ENCODE measurements around the gene GNMT. TPM values are rescaled to one million over a fixed set of nuclear protein-coding genes. Genes with fewer than 3 reads are reported as not detected.

GNMT gene
- total and polyA plus RNA-seq, 2 of the 8 experiments (the other 6 are each of a cell fraction or from before 2014, with no cell fraction given): 1.8 to 3.4 TPM

DNA sequence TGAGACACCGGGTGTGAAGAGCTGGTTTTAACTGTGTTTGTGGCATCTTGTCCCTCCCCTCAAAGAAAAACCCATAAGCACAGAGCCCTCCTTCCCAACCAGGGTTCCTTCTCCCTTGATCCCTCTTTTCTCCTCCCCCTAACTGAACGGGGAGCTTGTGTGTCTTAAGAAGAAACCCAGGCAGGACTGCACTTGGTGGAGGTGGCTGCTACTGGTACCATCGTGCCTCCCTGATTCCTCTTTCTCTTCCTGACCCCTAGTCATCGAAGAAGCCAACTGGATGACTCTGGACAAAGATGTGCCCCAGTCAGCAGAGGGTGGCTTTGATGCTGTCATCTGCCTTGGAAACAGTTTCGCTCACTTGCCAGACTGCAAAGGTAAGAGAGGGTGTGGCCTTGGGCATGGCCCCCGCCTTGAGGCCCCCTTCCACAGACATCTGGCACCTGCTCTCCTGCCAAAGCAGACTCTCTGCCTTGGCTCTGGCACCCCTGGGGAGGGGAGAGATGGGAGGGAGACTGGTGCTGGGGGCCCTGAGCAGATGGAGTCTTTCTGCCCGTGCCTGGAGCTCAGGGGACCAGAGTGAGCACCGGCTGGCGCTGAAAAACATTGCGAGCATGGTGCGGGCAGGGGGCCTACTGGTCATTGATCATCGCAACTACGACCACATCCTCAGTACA is 2.1 kb downstream of the GNMT start:
- H3K27me3 ChIP-seq (replicated peaks in 1 of 4; ENCODE audit: control insufficient read depth in 3 of 4, extremely low read depth in 1 of 4, insufficient read depth in 3 of 4, low read length in 3 of 4): peaks cover 0 to 13% (median 10%) of the 10 kb centered on the region in 4 experiments; a peak in 5 of 7 replicates
- 0 out of 2 replicates have a peak overlapping the region, but pooled peaks have one; percentile 18 for H2BK5ac ChIP-seq (ENCODE audit: low read depth, low read length)
- no peaks in the 10 kb centered on the region for H3K79me2 ChIP-seq (ENCODE audit: control insufficient read depth in 1 of 2, insufficient read depth in 2 of 2, low read length in 2 of 2)
- H3K4ac ChIP-seq (replicated peaks; ENCODE audit: insufficient read length, low read depth, low read length): no peak overlapping the region
- no peak overlapping the region for H3K18ac ChIP-seq (ENCODE audit: extremely low read depth, low read length)
- no peak for TF ChIP-seq EP300 (IDR thresholded peaks at IDR 0.05; ENCODE audit: borderline replicate concordance in 1 of 2, low read depth in 2 of 2, low read length in 2 of 2)
- H3K9ac ChIP-seq (replicated peaks in 1 of 4; ENCODE audit: extremely low read depth in 1 of 4, low read depth in 3 of 4, low read length in 3 of 4): no peak overlapping the region
- no peak overlapping the region for H3K4me3 ChIP-seq (ENCODE audit: extremely low read depth in 1 of 4, insufficient read depth in 2 of 4, low read depth in 3 of 4, low read length in 4 of 4)
- H2BK120ac ChIP-seq (replicated peaks; ENCODE audit: low read depth, low read length): no peak overlapping the region
- no peak overlapping the region for H3K27ac ChIP-seq (ENCODE audit: low read depth, low read length)
- H3K56ac ChIP-seq (replicated peaks; ENCODE audit: insufficient read length, low read depth, low read length): no peak overlapping the region
- no peak overlapping the region for H4K5ac ChIP-seq (ENCODE audit: insufficient read length, low read depth, low read length)
- H2AK5ac ChIP-seq (ENCODE audit: low read depth, low read length): no peak overlapping the region
- H4K20me1 ChIP-seq (replicated peaks in 1 of 2; ENCODE audit: control insufficient read depth in 1 of 2, insufficient read depth in 2 of 2, low read length in 2 of 2): peaks cover 0 to 2% of the 10 kb centered on the region in 2 experiments
- H3K4me1 ChIP-seq (replicated peaks in 1 of 4; ENCODE audit: control insufficient read depth in 3 of 4, insufficient read depth in 4 of 4, low read length in 3 of 4): peaks cover 0 to 10% (median 6%) of the 10 kb centered on the region in 4 experiments; a peak in 5 of 7 replicates
- H3K14ac ChIP-seq (ENCODE audit: insufficient read length): no peak overlapping the region
- FAIRE-seq (no peak), DNase-seq (ENCODE audit: low read depth in 1 of 2, low spot score in 2 of 2) (no peak)
- H4K91ac ChIP-seq (replicated peaks; ENCODE audit: insufficient read length, low read length): no peak overlapping the region
- no peaks in the 10 kb centered on the region for H3K9me3 ChIP-seq (ENCODE audit: insufficient read depth in 2 of 2, low read depth in 1 of 2, low read length in 1 of 2)
- no peak overlapping the region for H2BK20ac ChIP-seq (ENCODE audit: low read length)
- H2BK12ac ChIP-seq (ENCODE audit: low read depth, low read length): no peak overlapping the region
- H4K8ac ChIP-seq (ENCODE audit: extremely low read depth, insufficient read depth, low read length): no peak overlapping the region
- H3K4me2 ChIP-seq (ENCODE audit: insufficient read depth in 1 of 2, low read depth in 2 of 2, low read length in 2 of 2): no peak overlapping the region
- H3K23ac ChIP-seq (ENCODE audit: insufficient read length): no peak overlapping the region
- peaks cover 10% of the 10 kb centered on the region for H3K23me2 ChIP-seq (ENCODE audit: low read depth, low read length)
- H3K79me1 ChIP-seq (ENCODE audit: low read depth, low read length): no peaks in the 10 kb centered on the region; the same call in 1 of the 2 replicates
- peaks cover 0 to 2% (median 0%) of the 10 kb centered on the region in 4 experiments; a peak in 1 of 8 replicates for H3K36me3 ChIP-seq (ENCODE audit: control insufficient read depth in 2 of 4, insufficient read depth in 4 of 4, low read length in 3 of 4)
- 96% methylated on average over 13 of the region's 13 CpGs; no CpG with 5 or more reads in 1 of the 2 experiments for WGBS, 2 experiments (ENCODE audit: extremely low coverage in 1 of 2, insufficient coverage in 1 of 2, insufficient read length in 1 of 2, insufficient replicate concordance in 2 of 2, low coverage in 1 of 2, low lambda C conversion rate in 2 of 2, missing lambda C conversion rate in 1 of 2)
- H2BK15ac ChIP-seq (ENCODE audit: low read length): peak overlapping the region; percentile 12; the same call in 1 of the 2 replicates
- ChIA-PET CTCF (ENCODE audit: partially characterized antibody) (interaction anchor here (0.8 to 4.3 kb wide), 11 partner anchors 8 to 185 kb away, joined by 3 to 30 read pairs (median 5); partner anchors contain the start of genes PEX6 and PPP2R5D), POLR2A (ENCODE audit: partially characterized antibody) (interaction anchor here (1.0 to 5.3 kb wide), 6 partner anchors 12 to 91 kb away, joined by 3 to 27 read pairs (median 4); partner anchors contain the start of genes CUL7 and PEX6)
- H2AFZ ChIP-seq (ENCODE audit: low read length): no peak overlapping the region

Data from H1 (cell line).